Measurements from ENCODE around the gene S100A5.
"Not testable (repeated sequence)": the region's sequence is repeated elsewhere in the genome, so short reads cannot be mapped to it uniquely, and the experiment has no call there.

S100A5 gene

DNA sequence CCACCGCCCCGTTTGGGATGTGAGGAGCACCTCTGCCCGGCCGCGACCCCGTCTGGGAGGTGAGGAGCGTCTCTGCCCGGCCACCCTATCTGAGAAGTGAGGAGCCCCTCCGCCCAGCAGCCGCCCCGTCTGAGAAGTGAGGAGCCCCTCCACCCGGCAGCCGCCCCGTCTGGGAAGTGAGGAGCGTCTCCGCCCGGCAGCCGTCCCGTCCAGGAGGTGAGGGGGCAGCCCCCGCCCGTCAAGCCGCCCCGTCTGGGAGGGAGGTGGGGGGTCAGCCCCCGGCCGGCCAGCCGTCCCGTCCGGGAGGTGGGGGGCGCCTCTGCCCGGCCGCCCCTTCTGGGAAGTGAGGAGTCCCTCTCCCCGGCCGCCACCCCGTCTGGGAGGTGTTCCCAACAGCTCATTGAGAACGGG is 34.4 kb upstream of the S100A5 start:
- H3K4me1 Mint-ChIP-seq (ENCODE audit: low read depth in 2 of 2); H3K36me3 Mint-ChIP-seq (ENCODE audit: insufficient read depth); H3K9me3 Mint-ChIP-seq; H3K27ac Mint-ChIP-seq; ATAC-seq (replicated peaks); DNase-seq; H3K4me3 Mint-ChIP-seq: not testable (repeated sequence)
- peaks cover 35 to 49% of the 10 kb centered on the region in 2 donors for H3K27me3 Mint-ChIP-seq

DNA sequence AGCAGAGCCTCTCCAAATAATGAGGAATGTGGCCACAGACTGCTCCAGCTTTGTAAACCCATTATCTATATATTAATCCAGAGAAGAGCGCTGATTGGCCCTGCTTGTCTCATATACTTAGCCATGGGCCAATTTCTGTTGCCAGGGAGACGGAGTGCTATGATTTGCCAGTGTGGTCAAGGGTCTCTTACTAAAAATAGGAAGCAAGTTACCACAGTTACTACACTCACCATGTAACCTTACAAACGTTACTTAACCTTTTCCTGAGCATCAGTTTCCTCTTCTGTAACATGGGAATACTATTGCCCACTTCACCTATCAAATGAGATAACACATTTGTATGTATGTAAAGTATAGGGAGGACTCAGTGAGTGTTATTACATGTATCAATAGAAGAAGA is 32.6 kb upstream of the S100A5 start:
- H3K27me3 Mint-ChIP-seq, result peaks cover 23 to 43% of the 10 kb centered on the region in 2 donors
- no peaks in the 10 kb centered on the region for H3K9me3 Mint-ChIP-seq
- no peak overlapping the region for H3K27ac Mint-ChIP-seq
- no peak for ATAC-seq (replicated peaks)
- peaks cover 4% of the 10 kb centered on the region for H3K36me3 Mint-ChIP-seq (ENCODE audit: insufficient read depth)
- H3K4me3 Mint-ChIP-seq, result no peak overlapping the region
- H3K4me1 Mint-ChIP-seq (ENCODE audit: low read depth in 2 of 2), result peaks cover 5% of the 10 kb centered on the region in 2 donors
- DNase-seq, result no peak

DNA sequence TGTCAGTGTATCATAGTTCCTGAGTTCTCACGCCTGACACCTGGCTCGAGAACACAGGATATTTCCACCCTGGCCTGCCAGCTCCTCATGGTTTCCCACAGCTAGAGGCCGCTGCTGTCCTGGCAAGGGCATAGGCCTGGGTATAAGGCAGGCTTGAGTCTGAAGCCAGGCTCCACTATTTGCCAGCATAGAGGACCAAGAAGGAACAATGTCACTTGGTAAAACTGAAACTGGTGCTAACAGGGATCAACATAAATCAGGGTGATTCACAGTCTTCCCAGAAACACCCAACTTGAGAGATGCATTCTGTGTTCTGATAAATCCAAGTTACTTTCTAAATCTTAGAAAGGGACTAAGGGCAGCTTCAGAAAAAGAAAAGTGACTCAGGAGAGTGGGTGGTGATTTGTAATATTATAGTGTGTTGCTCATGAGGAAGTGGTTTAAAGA is 31.9 kb upstream of the S100A5 start:
- no peaks in the 10 kb centered on the region for H3K9me3 Mint-ChIP-seq
- H3K36me3 Mint-ChIP-seq (ENCODE audit: insufficient read depth), result peaks cover 6% of the 10 kb centered on the region
- peak; percentile 66 for ATAC-seq (replicated peaks)
- peak in 2 of 3 experiments; percentile 18 to 21 for DNase-seq
- H3K4me1 Mint-ChIP-seq (ENCODE audit: low read depth in 2 of 2), result peaks cover 10 to 11% of the 10 kb centered on the region in 2 donors
- H3K4me3 Mint-ChIP-seq, result no peak overlapping the region
- H3K27ac Mint-ChIP-seq, result no peak overlapping the region
- peaks cover 16 to 35% of the 10 kb centered on the region in 2 donors for H3K27me3 Mint-ChIP-seq

DNA sequence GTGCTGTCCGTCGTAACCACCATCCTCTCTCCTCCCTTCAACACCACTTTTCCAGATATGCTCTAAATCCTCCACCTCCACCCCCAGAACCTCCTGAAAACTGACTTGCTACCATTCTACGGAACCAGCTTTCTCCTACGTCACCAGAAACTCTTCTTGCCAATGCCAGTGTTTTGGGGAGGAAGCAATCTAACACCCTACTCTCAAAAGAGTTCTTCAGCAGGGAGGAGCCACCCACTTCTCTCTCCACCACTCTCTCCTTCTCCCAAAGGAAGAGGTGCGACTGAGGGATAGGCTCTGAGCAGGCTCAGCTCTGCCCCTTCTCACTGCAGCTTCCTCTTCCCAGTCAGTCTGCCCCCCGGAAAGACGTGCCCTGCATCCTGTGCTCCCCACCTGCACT is 31.0 kb upstream of the S100A5 start:
- Mint-ChIP-seq H3K4me3 (no peak overlapping the region), H3K9me3 (no peaks in the 10 kb centered on the region), H3K27me3 (peaks cover 14 to 26% of the 10 kb centered on the region in 2 donors), H3K36me3 (ENCODE audit: insufficient read depth) (peaks cover 6% of the 10 kb centered on the region), H3K4me1 (ENCODE audit: low read depth in 2 of 2) (peaks cover 15 to 16% of the 10 kb centered on the region in 2 donors), H3K27ac (no peak overlapping the region)
- DNase-seq, result no peak
- no peak for ATAC-seq (replicated peaks)

DNA sequence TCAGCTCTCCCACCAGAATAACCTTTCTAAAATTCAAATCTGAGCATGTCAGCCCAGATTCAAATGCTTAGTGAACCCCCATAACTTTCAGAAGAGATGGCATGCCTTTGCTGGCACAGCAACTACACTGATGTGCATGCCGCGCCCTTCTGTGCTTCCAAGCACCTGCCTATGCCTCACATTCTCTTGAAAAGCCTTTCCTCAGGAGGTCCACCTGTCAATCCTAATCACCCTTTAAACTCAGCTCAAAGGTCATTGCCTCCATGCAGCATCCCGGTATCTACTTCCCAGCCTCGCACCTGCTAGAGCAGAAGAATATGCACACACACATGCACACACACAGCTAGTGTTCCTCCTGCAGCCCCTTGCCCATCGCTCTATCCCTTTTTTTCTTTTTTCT is 30.1 kb upstream of the S100A5 start:
- Mint-ChIP-seq H3K27me3 (peaks cover 14 to 22% of the 10 kb centered on the region in 2 donors), H3K36me3 (ENCODE audit: insufficient read depth) (peaks cover 3% of the 10 kb centered on the region), H3K4me1 (ENCODE audit: low read depth in 2 of 2) (peaks cover 22 to 23% of the 10 kb centered on the region in 2 donors), H3K9me3 (no peaks in the 10 kb centered on the region), H3K27ac (no peak overlapping the region), H3K4me3 (no peak overlapping the region)
- DNase-seq (no peak), ATAC-seq (replicated peaks) (no peak)

DNA sequence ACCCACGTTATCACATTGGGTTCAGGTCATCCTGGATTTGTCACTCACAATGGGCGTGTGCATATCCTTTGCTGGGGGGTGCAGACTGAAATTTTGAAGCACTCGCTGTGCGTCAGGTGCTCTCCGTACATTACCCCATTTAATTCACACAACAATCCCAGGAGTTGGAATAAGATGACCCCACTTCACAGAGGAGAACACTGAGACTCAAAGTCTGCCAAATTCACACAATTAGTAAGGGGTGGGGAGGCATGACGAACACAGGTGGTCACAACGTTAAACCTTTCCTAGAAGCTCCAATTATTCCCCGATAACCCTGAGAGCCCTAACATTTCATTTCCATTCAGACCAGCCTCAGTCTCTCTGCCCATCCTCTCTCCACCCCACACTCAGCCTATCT is 28.7 kb upstream of the S100A5 start:
- DNase-seq (no peak), ATAC-seq (replicated peaks) (no peak)
- Mint-ChIP-seq H3K36me3 (ENCODE audit: insufficient read depth) (peaks cover 3% of the 10 kb centered on the region), H3K9me3 (no peaks in the 10 kb centered on the region), H3K27ac (peak overlapping the region in 1 of 2 donors; percentile 20), H3K4me3 (no peak overlapping the region), H3K27me3 (peaks cover 14 to 22% of the 10 kb centered on the region in 2 donors), H3K4me1 (ENCODE audit: low read depth in 2 of 2) (peaks cover 26 to 27% of the 10 kb centered on the region in 2 donors)

DNA sequence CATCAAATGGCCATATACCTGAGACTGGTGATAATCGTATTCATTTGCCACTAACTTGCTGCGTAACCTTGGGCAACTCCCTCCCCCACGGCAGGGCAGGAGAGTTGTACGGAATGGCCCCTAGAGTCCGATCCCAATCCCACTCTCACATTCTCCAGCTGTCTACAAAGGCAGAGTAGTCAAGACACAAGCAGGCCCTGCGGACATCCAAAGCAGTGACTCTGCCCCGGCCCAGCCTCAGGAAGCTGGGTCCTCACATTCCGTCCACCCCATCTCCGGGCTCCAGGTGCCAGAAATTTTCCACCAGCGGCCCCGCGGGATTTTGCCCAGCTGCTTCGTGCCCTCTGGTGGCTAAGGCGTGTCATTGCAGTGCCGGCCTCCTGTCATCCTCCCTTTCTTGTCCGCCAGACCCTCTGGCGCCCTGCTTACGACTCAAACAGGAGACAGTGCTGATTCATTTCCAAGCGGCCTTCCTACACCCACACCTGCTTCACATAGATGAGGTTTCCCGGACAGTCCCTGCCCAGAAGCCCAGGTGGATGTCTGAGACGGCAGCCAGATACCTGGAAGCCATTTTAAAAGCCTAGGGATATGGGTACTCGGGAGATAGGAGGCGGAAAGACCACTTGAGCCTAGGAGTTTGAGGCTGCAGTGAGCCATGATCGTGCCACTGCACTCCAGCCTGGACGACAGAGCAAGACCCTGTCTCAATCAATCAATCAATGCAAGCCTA is 27.8 kb upstream of the S100A5 start:
- peak; percentile 77 to 81 (median 80) for DNase-seq
- Mint-ChIP-seq H3K27ac (peak overlapping the region; percentile 20 to 86), H3K4me1 (ENCODE audit: low read depth in 2 of 2) (peaks cover 26 to 27% of the 10 kb centered on the region in 2 donors), H3K9me3 (no peaks in the 10 kb centered on the region), H3K36me3 (ENCODE audit: insufficient read depth) (peaks cover 3% of the 10 kb centered on the region), H3K4me3 (peak overlapping the region; percentile 23 to 64), H3K27me3 (peaks cover 14 to 22% of the 10 kb centered on the region in 2 donors)
- peak; percentile 44 for ATAC-seq (replicated peaks)

DNA sequence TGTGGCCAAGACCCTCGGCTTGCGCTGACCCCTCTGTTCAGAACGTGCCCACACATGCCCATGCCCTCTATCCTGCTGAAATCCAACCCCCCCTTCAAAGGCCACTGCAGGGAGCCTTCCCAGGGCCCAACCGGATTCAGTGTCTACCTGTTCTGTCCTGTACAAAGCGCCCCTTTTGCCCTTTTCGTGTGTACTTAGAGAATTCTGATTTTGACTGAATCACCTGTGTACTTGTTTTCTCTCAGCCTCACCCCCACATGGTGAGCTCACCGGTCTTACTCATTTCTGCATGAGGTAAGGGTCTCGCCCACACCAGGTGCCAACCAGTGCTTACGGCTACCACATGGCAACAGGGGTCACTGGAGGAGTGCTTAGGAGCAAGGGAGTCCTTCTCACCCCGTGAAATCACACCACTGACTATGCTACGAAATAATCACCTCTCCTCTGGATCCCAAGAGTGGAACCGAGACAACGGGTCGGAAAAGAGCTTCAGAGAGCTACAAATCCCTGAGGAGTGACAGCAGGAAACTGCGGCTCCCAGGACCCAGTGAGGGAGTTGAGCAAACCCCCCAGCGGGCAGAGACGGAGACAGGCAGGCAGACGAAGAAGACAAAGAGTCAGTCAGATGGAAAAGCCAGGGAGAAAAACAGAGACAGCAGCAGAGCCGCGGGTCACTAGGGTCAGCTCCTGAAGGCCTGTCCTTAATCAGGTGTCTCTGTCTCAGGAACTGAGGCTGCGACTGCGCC is 27.1 kb upstream of the S100A5 start:
- ATAC-seq (replicated peaks) (no peak), DNase-seq (no peak)
- Mint-ChIP-seq H3K36me3 (ENCODE audit: insufficient read depth) (peaks cover 3% of the 10 kb centered on the region), H3K4me3 (no peak overlapping the region), H3K27me3 (peaks cover 14 to 22% of the 10 kb centered on the region in 2 donors), H3K9me3 (no peaks in the 10 kb centered on the region), H3K4me1 (ENCODE audit: low read depth in 2 of 2) (peaks cover 26 to 27% of the 10 kb centered on the region in 2 donors), H3K27ac (peak overlapping the region; percentile 45 to 86)

DNA sequence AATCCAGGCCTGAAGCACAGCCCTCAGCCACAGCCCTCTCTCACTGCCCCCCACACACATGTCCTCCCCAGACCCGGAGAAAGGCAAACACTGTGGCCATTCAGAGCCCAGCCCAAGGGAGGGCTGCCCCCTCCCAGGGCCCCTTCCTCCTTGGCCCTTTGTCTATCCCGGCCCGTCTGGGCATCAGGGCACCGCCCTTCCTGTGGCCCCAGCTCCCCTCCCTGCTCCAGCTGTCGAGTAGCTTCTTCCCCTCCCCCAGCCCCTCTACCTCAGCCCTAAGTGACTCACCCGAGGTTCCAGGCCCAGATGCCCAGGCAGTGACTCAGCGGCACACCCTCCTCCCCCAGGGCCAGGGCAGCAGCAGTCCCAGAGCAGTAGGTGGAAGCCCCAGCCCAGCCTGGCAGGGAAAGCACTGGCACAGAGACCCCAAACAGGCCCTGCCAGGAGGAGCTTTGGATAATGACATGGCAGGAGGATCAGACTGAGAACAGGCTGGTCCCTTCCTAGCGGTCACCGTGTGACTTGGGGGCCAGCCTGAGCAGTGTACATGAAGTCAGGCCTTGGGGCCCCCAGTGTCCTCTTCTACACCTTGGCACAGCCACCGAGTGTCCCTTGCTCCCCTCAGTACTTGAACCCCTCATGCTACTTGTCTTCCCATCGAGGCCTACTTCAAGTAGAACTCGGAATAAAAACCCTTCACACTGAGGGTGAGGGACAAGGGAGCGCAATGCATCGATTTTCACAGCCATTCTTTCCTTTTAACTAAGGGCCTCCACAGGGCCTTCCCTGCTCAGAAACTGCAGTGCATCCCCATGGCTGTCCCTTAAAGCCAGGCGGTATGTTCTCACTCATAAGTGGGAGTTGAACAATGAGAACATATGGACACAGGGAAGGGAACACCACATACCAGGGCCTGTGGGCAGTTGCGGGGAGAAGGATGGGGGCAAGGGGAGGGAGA is 26.0 kb upstream of the S100A5 start:
- H3K9me3 Mint-ChIP-seq, result no peaks in the 10 kb centered on the region
- H3K4me1 Mint-ChIP-seq (ENCODE audit: low read depth in 2 of 2), result peaks cover 26 to 27% of the 10 kb centered on the region in 2 donors
- peaks cover 3% of the 10 kb centered on the region for H3K36me3 Mint-ChIP-seq (ENCODE audit: insufficient read depth)
- DNase-seq, result peak; percentile 41 to 60 (median 56)
- H3K27me3 Mint-ChIP-seq, result peaks cover 11 to 19% of the 10 kb centered on the region in 2 donors
- ATAC-seq (replicated peaks), result peak; percentile 90
- H3K27ac Mint-ChIP-seq, result peak overlapping the region; percentile 88 to 97
- peak overlapping the region; percentile 51 to 65 for H3K4me3 Mint-ChIP-seq

DNA sequence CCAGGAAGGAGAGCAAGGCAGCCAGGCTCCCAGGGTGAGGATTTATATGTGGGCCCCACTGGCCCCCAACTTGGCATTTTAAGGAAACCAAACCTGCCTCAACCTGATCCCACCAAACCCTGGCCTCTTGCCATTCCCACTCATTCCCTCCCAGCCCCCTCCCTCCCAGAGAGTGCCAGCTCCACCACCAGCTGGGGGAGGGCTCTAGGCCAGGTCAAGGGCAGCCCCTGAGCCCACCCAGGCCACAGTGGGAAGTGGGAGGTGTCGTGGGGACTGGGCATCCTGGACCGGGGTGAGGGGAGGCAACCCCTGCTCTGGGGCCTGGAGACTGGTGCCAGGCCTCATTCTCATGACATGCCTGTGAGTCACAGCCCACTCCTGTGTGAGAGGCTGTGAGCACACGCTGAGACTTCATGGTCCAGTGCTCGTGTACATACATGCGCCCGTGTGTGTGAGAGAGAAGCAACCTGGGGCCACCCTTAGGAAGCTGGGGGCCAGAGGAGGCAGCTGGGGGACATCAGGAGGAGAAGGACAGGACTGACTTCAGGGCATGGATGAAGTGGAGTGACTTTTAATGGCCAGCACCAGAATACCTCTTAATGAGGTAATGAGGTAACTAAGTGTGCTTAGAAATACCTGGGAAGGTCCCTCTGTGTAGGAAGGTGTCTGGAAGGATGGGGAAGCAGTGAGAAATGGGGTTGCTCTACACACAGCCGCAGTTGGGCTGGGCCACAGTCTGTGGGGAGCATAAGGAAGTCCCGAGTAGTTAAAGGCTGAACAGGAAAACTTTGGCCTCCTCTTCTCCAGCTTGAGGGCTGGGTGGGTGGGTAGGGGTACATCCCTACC is 25.0 kb upstream of the S100A5 start, which contains the start of gene S100A2:
Gene S100A2 (minus strand): TSS at position 316 of the 846 bp plus-strand sequence. CDS start 1,967 bp downstream, outside the sequence.
- ATAC-seq (replicated peaks) (peak; percentile 52), DNase-seq (no peak)
- Mint-ChIP-seq H3K27ac (peak within 1 kb of the TSS; percentile 88 to 97), H3K9me3 (no peaks in the 10 kb centered on the region), H3K4me3 (peak within 1 kb of the TSS; percentile 51 to 65), H3K27me3 (peaks cover 5 to 9% of the 10 kb centered on the region in 2 donors), H3K4me1 (ENCODE audit: low read depth in 2 of 2) (peaks cover 26 to 27% of the 10 kb centered on the region in 2 donors), H3K36me3 (ENCODE audit: insufficient read depth) (peaks cover 3% of the 10 kb centered on the region)

DNA sequence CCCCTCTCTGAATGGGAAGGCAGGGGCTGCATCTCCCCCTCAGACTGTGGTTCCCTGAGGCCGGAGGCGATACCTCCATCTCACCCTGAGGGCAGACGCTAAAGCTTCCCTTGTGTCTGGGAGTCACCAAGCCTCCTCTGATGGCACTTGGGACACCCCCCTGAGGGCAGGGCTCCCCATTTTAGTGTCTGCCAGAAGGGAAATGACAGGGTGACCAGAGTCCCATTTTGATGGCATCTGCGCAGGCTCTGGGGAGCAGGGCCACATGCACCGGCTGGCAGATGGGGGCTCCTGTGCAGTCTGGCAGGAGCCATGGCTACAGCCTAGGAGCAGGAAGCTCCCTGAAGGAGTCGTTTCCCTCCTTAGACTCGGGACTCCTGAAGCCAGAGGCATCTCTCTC is 23.3 kb upstream of the S100A5 start:
- no peaks in the 10 kb centered on the region for H3K27me3 Mint-ChIP-seq
- H3K4me1 Mint-ChIP-seq (ENCODE audit: low read depth in 2 of 2), result peaks cover 26 to 27% of the 10 kb centered on the region in 2 donors
- H3K4me3 Mint-ChIP-seq, result no peak overlapping the region
- no peaks in the 10 kb centered on the region for H3K9me3 Mint-ChIP-seq
- no peak for DNase-seq
- no peak overlapping the region for H3K27ac Mint-ChIP-seq
- ATAC-seq (replicated peaks), result no peak
- H3K36me3 Mint-ChIP-seq (ENCODE audit: insufficient read depth), result peaks cover 3% of the 10 kb centered on the region

DNA sequence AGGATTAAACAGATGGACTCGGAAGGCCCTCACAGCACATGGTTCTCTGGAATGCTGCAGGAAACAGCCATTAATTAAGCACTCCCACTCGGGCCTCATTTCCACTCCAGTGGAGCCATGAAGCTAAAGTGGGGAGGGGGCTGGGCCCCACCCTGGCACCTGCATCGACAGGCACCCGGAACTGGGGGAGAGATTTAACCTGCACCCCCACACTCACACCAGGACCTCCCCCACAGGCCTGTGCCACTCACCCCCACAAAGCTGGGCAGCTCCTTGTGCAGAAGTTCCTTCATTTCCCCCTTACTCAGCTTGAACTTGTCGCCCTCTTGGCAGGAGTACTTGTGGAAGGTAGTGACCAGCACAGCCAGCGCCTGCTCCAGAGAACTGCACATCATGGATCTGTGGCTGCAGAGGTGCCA is 22.8 kb upstream of the S100A5 start:
- Mint-ChIP-seq H3K4me3 (no peak overlapping the region), H3K27me3 (no peaks in the 10 kb centered on the region), H3K4me1 (ENCODE audit: low read depth in 2 of 2) (peaks cover 22 to 23% of the 10 kb centered on the region in 2 donors), H3K9me3 (no peaks in the 10 kb centered on the region), H3K36me3 (ENCODE audit: insufficient read depth) (peaks cover 3% of the 10 kb centered on the region), H3K27ac (peak overlapping the region in 1 of 2 donors; percentile 10)
- no peak for ATAC-seq (replicated peaks)
- no peak for DNase-seq
